Mesenchymal stem cell (in vitro differentiated cells and primary cell): ENCODE results near the gene KIAA1671.

Experiments used
- DNase-seq: peaks from one replicate; pipeline ENCODE4 v3.0.0-alpha.2; 2013
- H2AFZ ChIP-seq: one replicate; pipeline ENCODE4 v1.6.1; 2013; ENCODE audit warnings: low read depth, mild to moderate bottlenecking, control low read depth, inconsistent platforms, low read length, moderate library complexity
- H2AK5ac ChIP-seq: 2 replicates; pipeline ENCODE4 v1.6.1; 2013; ENCODE audit warnings: low read length, moderate library complexity, mild to moderate bottlenecking, inconsistent platforms; ENCODE audit not compliant: severe bottlenecking
- H2BK120ac ChIP-seq: one replicate; pipeline ENCODE4 v1.6.1; 2013; ENCODE audit warnings: low read depth, mild to moderate bottlenecking, inconsistent platforms, low read length, moderate library complexity
- H2BK12ac ChIP-seq, 2 experiments: one replicate each; pipeline ENCODE4 v1.6.1; 2013; ENCODE audit warnings: inconsistent platforms in 2 of 2, low read length in 2 of 2, mild to moderate bottlenecking in 2 of 2, moderate library complexity in 2 of 2, control low read depth in 1 of 2
- H2BK15ac ChIP-seq: one replicate; pipeline ENCODE4 v1.6.1; 2013; ENCODE audit warnings: mild to moderate bottlenecking, low read depth, inconsistent platforms; ENCODE audit not compliant: poor library complexity, severe bottlenecking
- H2BK5ac ChIP-seq: 2 replicates; pipeline ENCODE4 v1.6.1; 2013; ENCODE audit warnings: low read depth, mild to moderate bottlenecking, low read length, control low read depth, inconsistent platforms; ENCODE audit not compliant: poor library complexity, severe bottlenecking
- H3K14ac ChIP-seq, 2 experiments: one replicate each; pipeline ENCODE4 v1.6.1; 2013; ENCODE audit warnings: inconsistent platforms in 2 of 2, low read length in 2 of 2, control low read depth in 1 of 2, mild to moderate bottlenecking in 1 of 2, moderate library complexity in 1 of 2
- H3K18ac ChIP-seq, 2 experiments: one replicate each; pipeline ENCODE4 v1.6.1; 2013; ENCODE audit warnings: inconsistent platforms in 2 of 2, low read length in 2 of 2, control low read depth in 1 of 2, low read depth in 1 of 2, mild to moderate bottlenecking in 1 of 2
- H3K23ac ChIP-seq, 2 experiments: one replicate each; pipeline ENCODE4 v1.6.1; 2013; ENCODE audit warnings: inconsistent platforms in 2 of 2, low read length in 2 of 2, mild to moderate bottlenecking in 2 of 2, moderate library complexity in 2 of 2, control low read depth in 1 of 2
- H3K27ac ChIP-seq: 2 replicates; pipeline ENCODE4 v1.5.1; 2013; ENCODE audit warnings: mild to moderate bottlenecking, moderate library complexity, low read length, control low read depth, inconsistent platforms; ENCODE audit not compliant: poor library complexity, severe bottlenecking
- H3K27me3 ChIP-seq, 2 experiments: 2 replicates each; pipeline versions ENCODE4 v1.6.1 to v1.7.0; 2013; ENCODE audit warnings: low read length in 2 of 2, mild to moderate bottlenecking in 2 of 2, moderate library complexity in 2 of 2, control low read depth in 1 of 2, inconsistent platforms in 1 of 2; ENCODE audit not compliant: control insufficient read depth in 1 of 2, insufficient read depth in 1 of 2
- H3K36me3 ChIP-seq, 2 experiments: 2 replicates each; pipeline versions ENCODE4 v1.6.1 to v1.7.0; 2013; ENCODE audit warnings: low read length in 2 of 2, control low read depth in 1 of 2, inconsistent platforms in 1 of 2, low read depth in 1 of 2, mild to moderate bottlenecking in 1 of 2; ENCODE audit not compliant: insufficient read depth in 2 of 2, control insufficient read depth in 1 of 2
- H3K4ac ChIP-seq, 2 experiments: one replicate each; pipeline ENCODE4 v1.6.1; 2013; ENCODE audit warnings: inconsistent platforms in 2 of 2, low read length in 2 of 2, mild to moderate bottlenecking in 2 of 2, moderate library complexity in 2 of 2, control low read depth in 1 of 2, low read depth in 1 of 2
- H3K4me1 ChIP-seq: 2 replicates; pipeline ENCODE4 v1.6.1; 2013; ENCODE audit warnings: low read depth, low read length, control low read depth; ENCODE audit not compliant: control insufficient read depth, insufficient read depth
- H3K4me2 ChIP-seq: 2 replicates; pipeline ENCODE4 v1.6.1; 2013; ENCODE audit warnings: low read length, mild to moderate bottlenecking, inconsistent platforms; ENCODE audit not compliant: poor library complexity, severe bottlenecking
- H3K4me3 ChIP-seq, 2 experiments: 2 replicates each; pipeline versions ENCODE4 v1.5.1 to v1.7.0; 2013; ENCODE audit warnings: low read length in 2 of 2, mild to moderate bottlenecking in 2 of 2, control low read depth in 1 of 2, low read depth in 1 of 2; ENCODE audit not compliant: insufficient read depth in 1 of 2
- H3K79me1 ChIP-seq: replicated peaks from 2 replicates; pipeline ENCODE4 v1.6.1; 2013; ENCODE audit warnings: mild to moderate bottlenecking, control low read depth, low read length, inconsistent platforms; ENCODE audit not compliant: poor library complexity, severe bottlenecking
- H3K9ac ChIP-seq: 2 replicates; pipeline ENCODE4 v1.7.0; 2013; ENCODE audit warnings: mild to moderate bottlenecking, low read length, moderate library complexity
- H3K9me3 ChIP-seq: 2 replicates; pipeline ENCODE4 v1.7.0; 2013; ENCODE audit warnings: mild to moderate bottlenecking, low read length; ENCODE audit not compliant: control insufficient read depth
- H4K8ac ChIP-seq: one replicate; pipeline ENCODE4 v1.6.1; 2013; ENCODE audit warnings: inconsistent platforms, mild to moderate bottlenecking, low read length, moderate library complexity
- H4K91ac ChIP-seq: one replicate; pipeline ENCODE4 v1.6.1; 2013; ENCODE audit warnings: mild to moderate bottlenecking, low read length, inconsistent platforms
- WGBS: methylation state at CpG from one replicate; pipeline ENCODE4 v1.1.7; 2013; ENCODE audit warnings: mixed read lengths; 5-methylcytosine and 5-hydroxymethylcytosine counted together

The KIAA1671 gene

GRCh38 chr22:25035715-25036114 is 83.2 kb downstream of the KIAA1671 start:
- H3K23ac ChIP-seq, result no peak overlapping the region
- H3K4me3 ChIP-seq, result no peak overlapping the region
- no peak overlapping the region for H3K14ac ChIP-seq
- H4K8ac ChIP-seq, result no peak overlapping the region
- no peak overlapping the region for H2BK120ac ChIP-seq
- no peak overlapping the region for H2AFZ ChIP-seq
- H3K36me3 ChIP-seq, result peaks cover 7 to 12% of the 10 kb centered on the region in 2 experiments
- no peak overlapping the region for H2BK12ac ChIP-seq
- H3K4me2 ChIP-seq, result no peak overlapping the region
- H2BK5ac ChIP-seq, result no peak overlapping the region
- H2AK5ac ChIP-seq, result no peak overlapping the region
- no peak overlapping the region for H3K9ac ChIP-seq
- no peak overlapping the region for H3K27ac ChIP-seq
- H3K27me3 ChIP-seq, result no peaks in the 10 kb centered on the region
- WGBS, result 100% methylated on average over 1 of the region's 2 CpGs
- H3K4ac ChIP-seq, result no peak overlapping the region
- no peak for DNase-seq
- no peaks in the 10 kb centered on the region for H3K9me3 ChIP-seq
- no peak overlapping the region for H3K18ac ChIP-seq
- no peak overlapping the region for H2BK15ac ChIP-seq
- H3K79me1 ChIP-seq, result no peaks in the 10 kb centered on the region
- peaks cover 2% of the 10 kb centered on the region for H3K4me1 ChIP-seq
- H4K91ac ChIP-seq, result no peak overlapping the region

- Histone ChIP-seq H2AFZ (no peak overlapping the region), H3K4me2 (no peak overlapping the region), H3K4me3 (no peak overlapping the region), H4K91ac (no peak overlapping the region), H4K8ac (no peak overlapping the region), H2BK15ac (no peak overlapping the region), H3K9me3 (no peaks in the 10 kb centered on the region), H3K4ac (no peak overlapping the region), H3K18ac (no peak overlapping the region), H2BK120ac (no peak overlapping the region), H2BK5ac (no peak overlapping the region), H2AK5ac (no peak overlapping the region), H3K79me1 (no peaks in the 10 kb centered on the region), H2BK12ac (no peak overlapping the region), H3K9ac (no peak overlapping the region), H3K14ac (no peak overlapping the region), H3K36me3 (peaks cover 7 to 12% of the 10 kb centered on the region in 2 experiments), H3K27ac (no peak overlapping the region), H3K4me1 (peaks cover 2% of the 10 kb centered on the region), H3K27me3 (peaks cover 0 to 2% of the 10 kb centered on the region in 2 experiments), H3K23ac (no peak overlapping the region)
- 100% methylated on average over 8 of the region's 8 CpGs for WGBS
- no peak for DNase-seq
Observed at GRCh38 chr22:25038239-25038638, 85.7 kb downstream of the KIAA1671 start.

DNA sequence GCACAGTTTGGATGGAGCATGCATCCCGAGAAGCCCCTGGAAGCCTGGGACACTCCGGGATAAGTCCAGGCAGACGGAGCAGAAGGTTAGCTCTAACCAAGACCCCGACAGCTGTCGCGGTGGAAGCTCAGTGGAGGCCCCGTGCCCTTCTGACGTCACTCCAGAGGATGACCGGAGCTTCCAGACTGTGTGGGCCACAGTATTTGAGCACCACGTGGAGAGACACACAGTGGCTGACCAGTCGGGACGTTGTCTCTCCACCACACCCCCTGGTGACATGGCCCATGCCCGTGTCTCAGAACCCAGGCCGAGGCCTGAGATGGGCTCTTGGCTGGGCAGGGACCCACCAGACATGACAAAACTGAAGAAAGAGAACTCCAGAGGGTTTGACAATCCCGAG is 86.3 kb downstream of the KIAA1671 start:
- Histone ChIP-seq H3K4me1 (peaks cover 2% of the 10 kb centered on the region), H4K8ac (no peak overlapping the region), H3K4me2 (no peak overlapping the region), H2AK5ac (no peak overlapping the region), H3K27me3 (peaks cover 0 to 6% of the 10 kb centered on the region in 2 experiments), H3K36me3 (peaks cover 7 to 12% of the 10 kb centered on the region in 2 experiments), H3K14ac (no peak overlapping the region), H3K23ac (no peak overlapping the region), H2AFZ (no peak overlapping the region), H3K4me3 (no peak overlapping the region), H2BK5ac (no peak overlapping the region), H3K79me1 (no peaks in the 10 kb centered on the region), H3K18ac (no peak overlapping the region), H3K9ac (no peak overlapping the region), H3K27ac (no peak overlapping the region), H2BK15ac (no peak overlapping the region), H2BK12ac (no peak overlapping the region), H3K9me3 (no peaks in the 10 kb centered on the region), H4K91ac (no peak overlapping the region), H2BK120ac (no peak overlapping the region), H3K4ac (no peak overlapping the region)
- 98% methylated on average over 15 of the region's 15 CpGs for WGBS
- DNase-seq, result no peak

GRCh38 chr22:25039255-25039654 is 86.7 kb downstream of the KIAA1671 start:
- H3K4me3 ChIP-seq, result no peak overlapping the region
- no peak overlapping the region for H3K14ac ChIP-seq
- no peak overlapping the region for H3K23ac ChIP-seq
- H2BK15ac ChIP-seq, result no peak overlapping the region
- H4K8ac ChIP-seq, result no peak overlapping the region
- peaks cover 2% of the 10 kb centered on the region for H3K4me1 ChIP-seq
- no peak overlapping the region for H3K4me2 ChIP-seq
- H2BK120ac ChIP-seq, result no peak overlapping the region
- no peak overlapping the region for H2AFZ ChIP-seq
- no peaks in the 10 kb centered on the region for H3K79me1 ChIP-seq
- peaks cover 0 to 6% of the 10 kb centered on the region in 2 experiments for H3K27me3 ChIP-seq
- peaks cover 6 to 12% of the 10 kb centered on the region in 2 experiments for H3K36me3 ChIP-seq
- WGBS, result 98% methylated on average over 17 of the region's 17 CpGs
- H4K91ac ChIP-seq, result no peak overlapping the region
- no peak overlapping the region for H3K4ac ChIP-seq
- no peak overlapping the region for H3K27ac ChIP-seq
- H3K18ac ChIP-seq, result no peak overlapping the region
- H2BK12ac ChIP-seq, result no peak overlapping the region
- H3K9me3 ChIP-seq, result no peaks in the 10 kb centered on the region
- no peak overlapping the region for H2AK5ac ChIP-seq
- no peak overlapping the region for H2BK5ac ChIP-seq
- DNase-seq, result no peak
- H3K9ac ChIP-seq, result no peak overlapping the region
